ENCODE measurements around the gene RAD51B. TPM values are rescaled to one million over a fixed set of nuclear protein-coding genes. Genes with fewer than 3 reads are reported as not detected.

RAD51B gene
- total RNA-seq, 3 donors from 2014 or later, result 10.6 to 77.6 (median 33.8) TPM

- H3K36me3 ChIP-seq, result no peaks in the 10 kb centered on the region
- peak overlapping the region; percentile 70 to 83 for H3K27ac ChIP-seq
- H3K4me1 ChIP-seq, result peaks cover 10 to 26% of the 10 kb centered on the region in 2 donors
- TF ChIP-seq POLR2AphosphoS5 (IDR thresholded peaks at IDR 0.05) (no peak), POLR2A (IDR thresholded peaks at IDR 0.05) (no peak)
- TF ChIP-seq, protein P1, sequence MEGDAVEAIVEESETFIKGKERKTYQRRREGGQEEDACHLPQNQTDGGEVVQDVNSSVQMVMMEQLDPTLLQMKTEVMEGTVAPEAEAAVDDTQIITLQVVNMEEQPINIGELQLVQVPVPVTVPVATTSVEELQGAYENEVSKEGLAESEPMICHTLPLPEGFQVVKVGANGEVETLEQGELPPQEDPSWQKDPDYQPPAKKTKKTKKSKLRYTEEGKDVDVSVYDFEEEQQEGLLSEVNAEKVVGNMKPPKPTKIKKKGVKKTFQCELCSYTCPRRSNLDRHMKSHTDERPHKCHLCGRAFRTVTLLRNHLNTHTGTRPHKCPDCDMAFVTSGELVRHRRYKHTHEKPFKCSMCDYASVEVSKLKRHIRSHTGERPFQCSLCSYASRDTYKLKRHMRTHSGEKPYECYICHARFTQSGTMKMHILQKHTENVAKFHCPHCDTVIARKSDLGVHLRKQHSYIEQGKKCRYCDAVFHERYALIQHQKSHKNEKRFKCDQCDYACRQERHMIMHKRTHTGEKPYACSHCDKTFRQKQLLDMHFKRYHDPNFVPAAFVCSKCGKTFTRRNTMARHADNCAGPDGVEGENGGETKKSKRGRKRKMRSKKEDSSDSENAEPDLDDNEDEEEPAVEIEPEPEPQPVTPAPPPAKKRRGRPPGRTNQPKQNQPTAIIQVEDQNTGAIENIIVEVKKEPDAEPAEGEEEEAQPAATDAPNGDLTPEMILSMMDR (IDR thresholded peaks at IDR 0.05), result no peak
- peak in 1 of 2 donors; percentile 33 for DNase-seq (ENCODE audit: low spot score in 2 of 2)
- H3K4me3 ChIP-seq, result no peak overlapping the region
- peaks cover 0 to 5% of the 10 kb centered on the region in 2 donors for H3K9me3 ChIP-seq
- no peaks in the 10 kb centered on the region for H3K27me3 ChIP-seq
- intact Hi-C loops (cut with DNase I; ENCODE audit: low total_unique reads), result no loop called here
Measured at GRCh38 chr14:68637106-68638021, 817.8 kb downstream of the RAD51B start.

DNA sequence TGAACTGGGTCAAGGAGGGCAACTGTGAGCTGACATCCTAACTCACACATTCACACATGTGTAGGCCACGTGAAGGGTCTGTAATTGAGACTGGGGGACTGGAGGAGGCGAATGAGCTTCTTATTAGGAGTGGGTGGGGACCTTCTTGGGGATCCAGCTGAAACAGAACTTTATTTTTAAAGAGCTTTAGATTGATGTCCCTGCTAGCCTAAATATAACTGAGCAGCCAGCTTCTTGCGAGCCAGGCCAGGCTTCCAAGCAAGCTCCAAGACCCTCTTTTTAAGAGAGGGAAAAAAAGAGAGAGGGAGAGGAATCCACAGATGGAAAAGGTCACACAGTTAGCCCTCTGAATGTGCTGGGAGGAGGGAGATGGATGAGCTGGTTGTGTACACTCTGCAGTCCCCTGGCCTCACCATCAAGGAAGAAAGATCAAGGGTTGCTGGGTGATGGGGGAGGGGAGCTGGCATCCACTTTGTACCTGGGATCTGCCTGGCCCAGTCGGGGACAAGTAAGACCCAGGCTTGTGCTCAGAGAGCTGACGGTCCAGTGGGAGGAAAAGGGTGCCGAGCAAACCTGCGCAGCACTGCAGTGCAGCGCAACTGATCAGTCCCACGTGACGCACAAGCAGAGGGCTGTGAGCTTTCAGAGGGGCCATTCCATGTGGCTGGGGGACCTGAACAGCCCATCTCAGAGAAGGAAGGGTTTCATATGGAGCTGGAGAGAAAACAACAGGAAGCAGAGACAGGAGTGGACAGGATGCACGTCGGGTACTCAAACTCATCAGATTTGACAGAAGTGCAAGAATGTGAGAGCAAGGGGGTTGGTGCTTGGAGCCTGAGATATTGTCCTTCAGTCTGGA lies 818.8 kb downstream of the RAD51B start:
- H3K4me3 ChIP-seq, result no peak overlapping the region
- TF ChIP-seq POLR2A (IDR thresholded peaks at IDR 0.05) (no peak), POLR2AphosphoS5 (IDR thresholded peaks at IDR 0.05) (peak in 1 of 3 donors; percentile 59)
- DNase-seq (ENCODE audit: low spot score in 2 of 2), result peak in 1 of 2 donors; percentile 14
- H3K4me1 ChIP-seq, result peaks cover 9 to 23% of the 10 kb centered on the region in 2 donors
- H3K9me3 ChIP-seq, result peaks cover 0 to 5% of the 10 kb centered on the region in 2 donors
- intact Hi-C loops (cut with DNase I; ENCODE audit: low total_unique reads), result no loop called here
- peak overlapping the region; percentile 70 to 83 for H3K27ac ChIP-seq
- H3K36me3 ChIP-seq, result no peaks in the 10 kb centered on the region
- no peaks in the 10 kb centered on the region for H3K27me3 ChIP-seq

DNA sequence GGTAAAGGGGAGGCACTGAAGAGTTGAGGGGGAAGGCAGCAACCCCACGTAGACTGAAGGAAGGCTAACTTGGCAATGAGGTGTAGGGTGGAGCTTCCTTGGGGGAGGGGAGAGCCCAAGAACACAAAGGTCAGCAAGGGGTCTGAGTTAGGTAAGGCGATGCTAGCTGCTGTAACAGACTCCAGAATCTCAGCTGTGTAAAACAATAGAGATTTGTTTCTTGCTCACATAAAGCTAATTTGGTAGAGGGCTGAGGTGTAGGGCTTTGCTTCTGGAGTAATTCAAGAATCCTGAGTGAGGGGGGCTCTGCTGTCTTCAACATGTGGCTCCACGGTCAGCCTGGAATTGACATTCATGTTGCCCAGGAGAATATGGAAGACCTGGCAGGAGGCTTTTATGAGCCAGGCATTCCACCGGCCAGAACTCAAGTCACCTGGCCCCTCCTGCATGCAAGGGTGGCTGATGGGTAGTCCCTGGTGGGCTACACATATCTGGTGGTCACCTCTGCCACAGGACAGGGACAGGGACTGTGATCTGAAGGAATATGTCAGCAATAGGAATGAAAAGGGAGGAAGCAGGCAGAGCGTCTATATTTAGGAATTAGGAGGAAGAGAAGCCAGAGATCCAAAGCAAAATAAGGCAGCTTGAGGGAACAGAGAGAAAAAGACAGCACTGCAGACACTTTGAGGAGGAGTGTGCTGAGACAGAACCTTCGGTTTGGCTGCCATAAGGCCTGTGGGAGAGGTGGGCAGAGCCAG lies 819.6 kb downstream of the RAD51B start:
- no peaks in the 10 kb centered on the region for H3K36me3 ChIP-seq
- intact Hi-C loops (cut with DNase I; ENCODE audit: low total_unique reads), result no loop called here
- no peaks in the 10 kb centered on the region for H3K27me3 ChIP-seq
- TF ChIP-seq, protein P1 (IDR thresholded peaks at IDR 0.05), result no peak
- TF ChIP-seq POLR2A (IDR thresholded peaks at IDR 0.05) (no peak), POLR2AphosphoS5 (IDR thresholded peaks at IDR 0.05) (no peak)
- H3K9me3 ChIP-seq, result peaks cover 0 to 5% of the 10 kb centered on the region in 2 donors
- H3K4me3 ChIP-seq, result no peak overlapping the region
- no peak for DNase-seq (ENCODE audit: low spot score in 2 of 2)
- peaks cover 3 to 19% of the 10 kb centered on the region in 2 donors for H3K4me1 ChIP-seq
- peak overlapping the region; percentile 70 to 83 for H3K27ac ChIP-seq

DNA sequence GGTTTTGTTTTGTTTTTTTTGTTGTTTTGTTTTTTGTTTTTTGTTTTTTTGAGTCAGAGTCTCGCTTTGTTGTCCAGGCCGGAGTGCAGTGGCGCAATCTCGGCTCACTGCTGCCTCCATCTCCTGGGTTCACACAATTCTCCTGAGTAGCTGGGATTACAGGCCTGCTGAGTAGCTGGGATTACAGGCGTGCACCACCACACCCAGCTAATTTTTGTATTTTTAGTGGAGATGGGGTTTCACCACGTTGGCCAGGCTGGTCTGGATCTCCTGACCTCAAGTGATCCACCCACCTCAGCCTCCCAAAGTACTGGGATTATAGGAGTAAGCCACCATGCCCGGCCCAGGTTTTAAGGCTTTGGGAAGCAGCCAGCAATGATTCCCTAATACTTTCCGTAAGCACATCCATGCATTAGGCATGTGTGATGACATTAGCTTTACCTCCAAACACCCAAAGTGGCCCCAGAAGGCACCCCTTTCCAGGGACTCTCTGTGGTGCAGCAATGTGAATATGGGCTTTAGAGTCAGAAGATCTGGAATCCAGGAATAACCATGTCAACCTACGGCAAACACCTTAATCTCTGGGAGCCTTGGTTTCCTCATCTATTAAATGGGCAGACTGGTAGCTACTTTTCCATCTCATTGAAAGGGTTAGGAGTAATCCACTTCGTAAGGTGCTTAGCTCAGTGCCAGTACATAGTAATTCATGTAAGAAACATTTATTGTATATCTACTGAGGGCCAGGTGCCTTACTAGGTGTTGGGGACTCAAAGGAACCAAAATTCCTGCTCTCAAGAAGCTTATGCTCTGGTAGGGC lies 820.4 kb downstream of the RAD51B start:
- DNase-seq (ENCODE audit: low spot score in 2 of 2), result no peak
- Histone ChIP-seq H3K9me3 (peaks cover 0 to 5% of the 10 kb centered on the region in 2 donors), H3K4me3 (no peak overlapping the region), H3K27me3 (no peaks in the 10 kb centered on the region), H3K4me1 (peaks cover 3 to 17% of the 10 kb centered on the region in 2 donors), H3K36me3 (no peaks in the 10 kb centered on the region), H3K27ac (peak overlapping the region; percentile 70 to 83)
- TF ChIP-seq, protein P1 (IDR thresholded peaks at IDR 0.05), result no peak
- intact Hi-C loops (cut with DNase I; ENCODE audit: low total_unique reads), result no loop called here
